ENCODE measurements around the gene ANO3. TPM values are rescaled to one million over a fixed set of nuclear protein-coding genes. Genes with fewer than 3 reads are reported as not detected.
A peak's percentile ranks its signal among the peaks of the same experiment; 100 is the strongest.

The ANO3 gene
- total and polyA plus RNA-seq, 8 donors: 0.06 to 1.1 (median 0.67) TPM

- no peak for TF ChIP-seq CTCF (IDR thresholded peaks at IDR 0.05)
- H3K9me3 ChIP-seq: no peaks in the 10 kb centered on the region
- H3K4me3 ChIP-seq: peak overlapping the region in 1 of 4 donors; percentile 4
- peak; percentile 94 for FAIRE-seq
- ATAC-seq: peak in 2 of 4 donors; percentile 57 to 63
- no peak overlapping the region for H3K27ac ChIP-seq
- no peak for DNase-seq
- intact Hi-C loops (cut with DNase I): no loop called here
- WGBS, 2 donors: 13 to 27% methylated on average over 2 of the region's 2 CpGs
- H3K36me3 ChIP-seq: no peaks in the 10 kb centered on the region
- no peaks in the 10 kb centered on the region for H3K27me3 ChIP-seq
- peaks cover 0 to 12% (median 8%) of the 10 kb centered on the region in 3 donors for H3K4me1 ChIP-seq
Observed at GRCh38 chr11:26474401-26474800, 142.5 kb downstream of the ANO3 start.

GRCh38 chr11:26477396-26477795 is 145.5 kb downstream of the ANO3 start:
- Histone ChIP-seq H3K9me3 (no peaks in the 10 kb centered on the region), H3K4me1 (peaks cover 0 to 12% (median 5%) of the 10 kb centered on the region in 3 donors), H3K36me3 (no peaks in the 10 kb centered on the region), H3K27ac (no peak overlapping the region), H3K27me3 (no peaks in the 10 kb centered on the region), H3K4me3 (no peak overlapping the region)
- 39 to 44% methylated on average over 2 of the region's 2 CpGs for WGBS, 2 donors
- intact Hi-C loops (cut with DNase I): no loop called here
- no peak for FAIRE-seq
- DNase-seq: no peak
- ATAC-seq: no peak
- no peak for TF ChIP-seq CTCF (IDR thresholded peaks at IDR 0.05)

GRCh38 chr11:26478710-26479109 is 146.8 kb downstream of the ANO3 start:
- peaks cover 0 to 12% (median 5%) of the 10 kb centered on the region in 3 donors for H3K4me1 ChIP-seq
- FAIRE-seq: no peak
- no peak overlapping the region for H3K27ac ChIP-seq
- no peaks in the 10 kb centered on the region for H3K9me3 ChIP-seq
- no peaks in the 10 kb centered on the region for H3K27me3 ChIP-seq
- intact Hi-C loops (cut with DNase I): no loop called here
- no peak for DNase-seq
- H3K4me3 ChIP-seq: no peak overlapping the region
- WGBS, 2 donors: 57 to 77% methylated on average over 2 of the region's 2 CpGs
- H3K36me3 ChIP-seq: no peaks in the 10 kb centered on the region
- no peak for ATAC-seq
- TF ChIP-seq CTCF (IDR thresholded peaks at IDR 0.05): no peak

- no peaks in the 10 kb centered on the region for H3K27me3 ChIP-seq
- WGBS, 2 donors: 67 to 91% methylated on average over 3 of the region's 3 CpGs
- H3K27ac ChIP-seq: no peak overlapping the region
- ATAC-seq (no peak), DNase-seq (no peak), FAIRE-seq (no peak)
- intact Hi-C loops (cut with DNase I): no loop called here
- H3K4me3 ChIP-seq: no peak overlapping the region
- no peaks in the 10 kb centered on the region for H3K36me3 ChIP-seq
- no peaks in the 10 kb centered on the region for H3K4me1 ChIP-seq
- TF ChIP-seq CTCF (IDR thresholded peaks at IDR 0.05): no peak
- no peaks in the 10 kb centered on the region for H3K9me3 ChIP-seq
Observed at GRCh38 chr11:26480041-26480440, 148.1 kb downstream of the ANO3 start.

- H3K27me3 ChIP-seq: no peaks in the 10 kb centered on the region
- no peak overlapping the region for H3K4me3 ChIP-seq
- no peak overlapping the region for H3K27ac ChIP-seq
- no peak for TF ChIP-seq CTCF (IDR thresholded peaks at IDR 0.05)
- no peaks in the 10 kb centered on the region for H3K9me3 ChIP-seq
- H3K4me1 ChIP-seq: no peaks in the 10 kb centered on the region
- DNase-seq (no peak), FAIRE-seq (no peak), ATAC-seq (no peak)
- H3K36me3 ChIP-seq: no peaks in the 10 kb centered on the region
- intact Hi-C loops (cut with DNase I): no loop called here
- WGBS, 2 donors: 47 to 59% methylated on average over 2 of the region's 2 CpGs
Observed at GRCh38 chr11:26483108-26483507, 151.2 kb downstream of the ANO3 start.

Data from pancreas (tissue), 10 donors.